Astrocyte (in vitro differentiated cells and primary cell): ENCODE measurements around the gene SLC35F6. TPM values are rescaled to one million over a fixed set of nuclear protein-coding genes. Genes with fewer than 3 reads are reported as not detected.

Experiments
- DNase-seq: peaks from one replicate; pipeline ENCODE4 v3.0.0-alpha.2; 2010; ENCODE audit warnings: low read depth
- FAIRE-seq: peaks from 2 replicates; lab custom pipeline; 2011; peaks lifted over from hg19 to GRCh38; lab: Jason Lieb, UNC
- H2AFZ ChIP-seq: 2 replicates; pipeline ENCODE4 v1.6.0; 2012; ENCODE audit warnings: low read depth, low read length, inconsistent platforms
- H3K27ac ChIP-seq: 2 replicates; pipeline ENCODE4 v1.5.1; 2011; ENCODE audit warnings: low read depth, low read length, inconsistent platforms
- H3K27me3 ChIP-seq: 2 replicates; pipeline ENCODE4 v1.6.0; 2011; ENCODE audit warnings: low read length, inconsistent platforms; ENCODE audit not compliant: insufficient read depth
- H3K36me3 ChIP-seq: 2 replicates; pipeline ENCODE4 v1.5.1; 2011; ENCODE audit warnings: low read length, inconsistent platforms; ENCODE audit not compliant: insufficient read depth
- H3K4me1 ChIP-seq: 2 replicates; pipeline ENCODE4 v1.5.1; 2011; ENCODE audit warnings: low read length, inconsistent platforms; ENCODE audit not compliant: insufficient read depth
- H3K4me2 ChIP-seq: 2 replicates; pipeline ENCODE4 v1.6.0; 2012; ENCODE audit warnings: low read length, inconsistent platforms
- H3K4me3 ChIP-seq: 2 replicates; pipeline ENCODE4 v1.5.1; 2011; ENCODE audit warnings: low read depth, mild to moderate bottlenecking, low read length, inconsistent platforms; ENCODE audit not compliant: insufficient read depth
- H3K79me2 ChIP-seq: 2 replicates; pipeline ENCODE4 v1.6.0; 2012; ENCODE audit warnings: mild to moderate bottlenecking, low read length, inconsistent platforms; ENCODE audit not compliant: insufficient read depth
- H3K9ac ChIP-seq: 2 replicates; pipeline ENCODE4 v1.6.0; 2012; ENCODE audit warnings: mild to moderate bottlenecking, low read length, inconsistent platforms
- H3K9me3 ChIP-seq: 2 replicates; pipeline ENCODE4 v1.5.1; 2012; ENCODE audit warnings: low read depth, mild to moderate bottlenecking, low read length, inconsistent platforms; ENCODE audit not compliant: insufficient read depth
- H4K20me1 ChIP-seq: 2 replicates; pipeline ENCODE4 v1.6.0; 2012; ENCODE audit warnings: low read length, inconsistent platforms; ENCODE audit not compliant: insufficient read depth
- H3K27ac Mint-ChIP-seq: one replicate; pipeline ENCODE4 v1.8.0; 2021; ENCODE audit warnings: mild to moderate bottlenecking, mixed read lengths; ENCODE audit not compliant: unreplicated experiment
- H3K27me3 Mint-ChIP-seq: one replicate; pipeline ENCODE4 v1.8.0; 2021; ENCODE audit warnings: low read depth, mixed read lengths; ENCODE audit not compliant: unreplicated experiment
- H3K36me3 Mint-ChIP-seq: one replicate; pipeline ENCODE4 v1.8.0; 2021; ENCODE audit warnings: low read depth, mixed read lengths; ENCODE audit not compliant: unreplicated experiment
- H3K4me1 Mint-ChIP-seq: one replicate; pipeline ENCODE4 v1.8.0; 2021; ENCODE audit warnings: low read depth, mixed read lengths; ENCODE audit not compliant: unreplicated experiment
- H3K4me3 Mint-ChIP-seq: one replicate; pipeline ENCODE4 v1.8.0; 2021; ENCODE audit warnings: mild to moderate bottlenecking, moderate library complexity, mixed read lengths; ENCODE audit not compliant: unreplicated experiment
- H3K9me3 Mint-ChIP-seq: one replicate; pipeline ENCODE4 v1.8.0; 2021; ENCODE audit warnings: mild to moderate bottlenecking, mixed read lengths; ENCODE audit not compliant: unreplicated experiment
- CTCF ChIP-seq: IDR thresholded peaks from 2 replicates; pipeline ENCODE4 v1.5.1; 2011; ENCODE audit warnings: low read depth, mild to moderate bottlenecking, inconsistent platforms, low read length, moderate library complexity; ENCODE audit not compliant: insufficient read depth
- EZH2 ChIP-seq: IDR thresholded peaks from 2 replicates; pipeline ENCODE4 v1.6.1; 2012; ENCODE audit warnings: mild to moderate bottlenecking, low read length, inconsistent platforms; ENCODE audit not compliant: insufficient read depth
- total RNA-seq: library from RNA; stranded (reverse); gene quantifications from 2 replicates; pipeline ENCODE4 v1.2.1, GENCODE V29; 2021

The SLC35F6 gene
- total RNA-seq, 1 donor from 2014 or later = 41.9 TPM

GRCh38 chr2:26740346-26740745, 23.7 kb upstream of the SLC35F6 start:
- Histone ChIP-seq H3K36me3 (no peaks in the 10 kb centered on the region), H3K79me2 (no peaks in the 10 kb centered on the region), H4K20me1 (no peaks in the 10 kb centered on the region), H3K9me3 (no peaks in the 10 kb centered on the region), H3K4me3 (no peak overlapping the region), H3K4me2 (no peak overlapping the region), H3K27ac (no peak overlapping the region), H2AFZ (no peak overlapping the region), H3K9ac (no peak overlapping the region), H3K4me1 (peaks cover under 1% of the 10 kb centered on the region), H3K27me3 (no peaks in the 10 kb centered on the region)
- Mint-ChIP-seq H3K9me3 (no peaks in the 10 kb centered on the region), H3K4me1 (peaks cover 2% of the 10 kb centered on the region), H3K27me3 (peaks cover 36% of the 10 kb centered on the region), H3K36me3 (no peaks in the 10 kb centered on the region), H3K4me3 (no peak overlapping the region), H3K27ac (no peak overlapping the region)
- no peak for TF ChIP-seq EZH2
- no peak for TF ChIP-seq CTCF
- FAIRE-seq (no peak), DNase-seq (no peak)

- Mint-ChIP-seq H3K9me3 (no peaks in the 10 kb centered on the region), H3K27me3 (peaks cover 36% of the 10 kb centered on the region), H3K36me3 (no peaks in the 10 kb centered on the region), H3K4me1 (peaks cover 2% of the 10 kb centered on the region), H3K4me3 (no peak overlapping the region), H3K27ac (no peak overlapping the region)
- Histone ChIP-seq H3K27ac (no peak overlapping the region), H3K27me3 (no peaks in the 10 kb centered on the region), H3K4me1 (no peaks in the 10 kb centered on the region), H3K79me2 (no peaks in the 10 kb centered on the region), H3K9ac (no peak overlapping the region), H3K36me3 (no peaks in the 10 kb centered on the region), H3K9me3 (no peaks in the 10 kb centered on the region), H3K4me3 (no peak overlapping the region), H2AFZ (no peak overlapping the region), H3K4me2 (no peak overlapping the region), H4K20me1 (no peaks in the 10 kb centered on the region)
- no peak for FAIRE-seq
- no peak for DNase-seq
- TF ChIP-seq EZH2 = no peak
- no peak for TF ChIP-seq CTCF
These were observed 23.2 kb upstream of the SLC35F6 start for GRCh38 chr2:26740890-26741302.

- no peak overlapping the region for H3K27ac Mint-ChIP-seq
- H4K20me1 ChIP-seq = no peaks in the 10 kb centered on the region
- H3K4me3 Mint-ChIP-seq = no peak overlapping the region
- no peak overlapping the region for H3K4me3 ChIP-seq
- no peaks in the 10 kb centered on the region for H3K79me2 ChIP-seq
- H3K9me3 Mint-ChIP-seq = no peaks in the 10 kb centered on the region
- no peak overlapping the region for H2AFZ ChIP-seq
- TF ChIP-seq EZH2 (no peak), CTCF (no peak)
- peaks cover 2% of the 10 kb centered on the region for H3K4me1 Mint-ChIP-seq
- H3K9ac ChIP-seq = no peak overlapping the region
- no peaks in the 10 kb centered on the region for H3K27me3 ChIP-seq
- no peak for FAIRE-seq
- H3K27ac ChIP-seq = no peak overlapping the region
- no peak for DNase-seq
- H3K4me1 ChIP-seq = no peaks in the 10 kb centered on the region
- H3K36me3 Mint-ChIP-seq = no peaks in the 10 kb centered on the region
- H3K36me3 ChIP-seq = no peaks in the 10 kb centered on the region
- H3K27me3 Mint-ChIP-seq = peaks cover 35% of the 10 kb centered on the region
- no peak overlapping the region for H3K4me2 ChIP-seq
- H3K9me3 ChIP-seq = no peaks in the 10 kb centered on the region
These were observed 21.9 kb upstream of the SLC35F6 start for GRCh38 chr2:26742048-26742770.
